ENCODE results near the gene AKAP12.

GRCh38 chr6:151372164-151372563 lies 132.4 kb downstream of the AKAP12 start:
- TF ChIP-seq, protein P1, sequence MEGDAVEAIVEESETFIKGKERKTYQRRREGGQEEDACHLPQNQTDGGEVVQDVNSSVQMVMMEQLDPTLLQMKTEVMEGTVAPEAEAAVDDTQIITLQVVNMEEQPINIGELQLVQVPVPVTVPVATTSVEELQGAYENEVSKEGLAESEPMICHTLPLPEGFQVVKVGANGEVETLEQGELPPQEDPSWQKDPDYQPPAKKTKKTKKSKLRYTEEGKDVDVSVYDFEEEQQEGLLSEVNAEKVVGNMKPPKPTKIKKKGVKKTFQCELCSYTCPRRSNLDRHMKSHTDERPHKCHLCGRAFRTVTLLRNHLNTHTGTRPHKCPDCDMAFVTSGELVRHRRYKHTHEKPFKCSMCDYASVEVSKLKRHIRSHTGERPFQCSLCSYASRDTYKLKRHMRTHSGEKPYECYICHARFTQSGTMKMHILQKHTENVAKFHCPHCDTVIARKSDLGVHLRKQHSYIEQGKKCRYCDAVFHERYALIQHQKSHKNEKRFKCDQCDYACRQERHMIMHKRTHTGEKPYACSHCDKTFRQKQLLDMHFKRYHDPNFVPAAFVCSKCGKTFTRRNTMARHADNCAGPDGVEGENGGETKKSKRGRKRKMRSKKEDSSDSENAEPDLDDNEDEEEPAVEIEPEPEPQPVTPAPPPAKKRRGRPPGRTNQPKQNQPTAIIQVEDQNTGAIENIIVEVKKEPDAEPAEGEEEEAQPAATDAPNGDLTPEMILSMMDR (conservative IDR thresholded peaks at IDR 0.05; ENCODE audit: low read depth, low read length) = no peak
- TF ChIP-seq EZH2 (IDR thresholded peaks at IDR 0.05; ENCODE audit: low read length, unreplicated experiment) = no peak

Measured in PC-3 (cell line).